Measurements from ENCODE around the gene SPOCD1. TPM values are rescaled to one million over a fixed set of nuclear protein-coding genes. Genes with fewer than 3 reads are reported as not detected.

The SPOCD1 gene
- polyA plus RNA-seq, 1 of the 3 experiments (the other 2 are of a cell fraction) = 10.7 TPM

DNA sequence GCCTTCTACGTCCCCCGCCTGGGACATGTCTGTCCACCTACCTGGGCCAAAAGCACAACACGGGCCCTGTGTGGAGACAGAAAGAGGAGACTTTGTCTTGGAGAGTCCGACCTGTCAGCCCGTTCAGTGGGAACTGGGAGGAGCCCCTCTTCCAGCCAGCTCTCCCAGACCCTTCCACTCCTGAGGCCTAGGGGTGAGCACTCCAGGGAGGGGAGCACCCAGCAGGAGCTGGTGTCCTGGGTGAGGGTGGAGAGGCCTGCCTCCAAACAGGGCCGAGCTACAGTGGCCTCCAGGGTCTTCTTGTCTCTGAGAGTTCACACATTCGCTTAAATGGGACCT, 546 bp downstream of the SPOCD1 start:
- H2AFZ ChIP-seq (ENCODE audit: low read depth) = no peak overlapping the region
- TF ChIP-seq MEF2A (IDR thresholded peaks at IDR 0.05; ENCODE audit: borderline replicate concordance, low read depth) (no peak), RCOR1 (IDR thresholded peaks at IDR 0.05; ENCODE audit: low read length) (no peak), GABPA (IDR thresholded peaks at IDR 0.05; ENCODE audit: low read depth) (no peak), RAD21 (IDR thresholded peaks at IDR 0.05; ENCODE audit: low read length) (no peak), GATA2 (CRISPR knock-in tag; IDR thresholded peaks at IDR 0.05) (no peak)
- TF ChIP-seq, protein P1, sequence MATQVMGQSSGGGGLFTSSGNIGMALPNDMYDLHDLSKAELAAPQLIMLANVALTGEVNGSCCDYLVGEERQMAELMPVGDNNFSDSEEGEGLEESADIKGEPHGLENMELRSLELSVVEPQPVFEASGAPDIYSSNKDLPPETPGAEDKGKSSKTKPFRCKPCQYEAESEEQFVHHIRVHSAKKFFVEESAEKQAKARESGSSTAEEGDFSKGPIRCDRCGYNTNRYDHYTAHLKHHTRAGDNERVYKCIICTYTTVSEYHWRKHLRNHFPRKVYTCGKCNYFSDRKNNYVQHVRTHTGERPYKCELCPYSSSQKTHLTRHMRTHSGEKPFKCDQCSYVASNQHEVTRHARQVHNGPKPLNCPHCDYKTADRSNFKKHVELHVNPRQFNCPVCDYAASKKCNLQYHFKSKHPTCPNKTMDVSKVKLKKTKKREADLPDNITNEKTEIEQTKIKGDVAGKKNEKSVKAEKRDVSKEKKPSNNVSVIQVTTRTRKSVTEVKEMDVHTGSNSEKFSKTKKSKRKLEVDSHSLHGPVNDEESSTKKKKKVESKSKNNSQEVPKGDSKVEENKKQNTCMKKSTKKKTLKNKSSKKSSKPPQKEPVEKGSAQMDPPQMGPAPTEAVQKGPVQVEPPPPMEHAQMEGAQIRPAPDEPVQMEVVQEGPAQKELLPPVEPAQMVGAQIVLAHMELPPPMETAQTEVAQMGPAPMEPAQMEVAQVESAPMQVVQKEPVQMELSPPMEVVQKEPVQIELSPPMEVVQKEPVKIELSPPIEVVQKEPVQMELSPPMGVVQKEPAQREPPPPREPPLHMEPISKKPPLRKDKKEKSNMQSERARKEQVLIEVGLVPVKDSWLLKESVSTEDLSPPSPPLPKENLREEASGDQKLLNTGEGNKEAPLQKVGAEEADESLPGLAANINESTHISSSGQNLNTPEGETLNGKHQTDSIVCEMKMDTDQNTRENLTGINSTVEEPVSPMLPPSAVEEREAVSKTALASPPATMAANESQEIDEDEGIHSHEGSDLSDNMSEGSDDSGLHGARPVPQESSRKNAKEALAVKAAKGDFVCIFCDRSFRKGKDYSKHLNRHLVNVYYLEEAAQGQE (IDR thresholded peaks at IDR 0.05; ENCODE audit: low read depth, low read length) = no peak
- no peaks in the 10 kb centered on the region for H3F3A ChIP-seq (replicated peaks; ENCODE audit: insufficient read depth)
- H3K27me3 ChIP-seq (ENCODE audit: insufficient read depth) = no peaks in the 10 kb centered on the region
- POLR2A ChIA-PET = interaction anchor here (1.1 kb wide), 2 partner anchors 149 to 198 kb away, joined by 3 read pairs; partner anchors contain the start of gene KHDRBS1
- WGBS (ENCODE audit: low lambda C conversion rate) = 97% methylated on average over 5 of the region's 7 CpGs
- H3K27ac ChIP-seq (ENCODE audit: low read depth in 2 of 2, low read length in 1 of 2) = no peak overlapping the region
- CTCF ChIA-PET = interaction anchor here (0.5 to 6.8 kb wide), 7 partner anchors 9 to 150 kb away, joined by 3 to 37 read pairs (median 3); no protein-coding TSS in a partner anchor
- H3K36me3 ChIP-seq (replicated peaks in 1 of 2; ENCODE audit: control insufficient read depth in 1 of 2, insufficient read depth in 2 of 2, low read length in 1 of 2) = no peaks in the 10 kb centered on the region
- no peak overlapping the region for H3K4me2 ChIP-seq
- no peaks in the 10 kb centered on the region for H4K20me1 ChIP-seq (ENCODE audit: insufficient read depth)
- peaks cover 0 to 32% of the 10 kb centered on the region in 2 experiments; a peak in 1 of 4 replicates for H3K4me1 ChIP-seq (ENCODE audit: control insufficient read depth in 1 of 2, insufficient read depth in 2 of 2, low read depth in 1 of 2, low read length in 1 of 2)
- H3K9me2 ChIP-seq = no peaks in the 10 kb centered on the region
- H3K4me3 ChIP-seq (ENCODE audit: low read depth in 2 of 2, low read length in 1 of 2) = no peak overlapping the region
- DNase-seq = no peak
- no peaks in the 10 kb centered on the region for H3K79me2 ChIP-seq (ENCODE audit: insufficient read depth)
- H3K9me3 ChIP-seq = no peaks in the 10 kb centered on the region
- no peak overlapping the region for H3K9ac ChIP-seq

DNA sequence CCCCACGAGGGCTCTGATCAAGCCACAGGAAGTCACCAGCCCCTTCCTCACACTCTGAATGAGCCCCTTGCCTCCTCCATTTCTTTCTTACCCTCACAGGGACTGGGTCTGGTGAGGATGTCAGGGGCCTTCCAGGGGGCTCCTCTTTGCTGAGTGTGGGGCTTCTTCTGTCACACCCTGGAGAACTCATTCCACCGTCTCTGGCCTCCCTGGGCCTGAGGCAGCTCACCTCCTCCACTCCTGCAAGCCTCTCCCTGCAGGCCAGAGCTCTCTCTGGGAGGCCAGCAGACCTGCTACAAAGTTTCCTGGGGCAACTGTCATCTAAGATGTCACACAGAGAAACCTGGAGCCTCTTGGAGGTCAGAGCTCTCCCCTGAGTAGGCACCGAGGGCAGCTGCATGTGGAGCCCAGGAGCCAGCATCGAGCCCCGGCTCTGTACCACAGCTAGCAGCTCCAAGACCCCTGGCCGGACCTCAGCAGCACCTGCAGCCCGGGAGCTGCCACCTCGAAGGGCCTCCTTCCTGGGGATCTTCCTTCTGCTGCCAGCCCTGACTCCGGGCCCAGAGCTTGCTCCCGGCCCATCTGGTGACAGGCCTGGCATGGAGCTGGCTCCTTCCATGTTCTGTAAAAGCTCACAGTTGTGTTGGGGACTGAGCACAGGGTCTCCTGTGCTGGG, 1.1 kb downstream of the SPOCD1 start:
- H3K9me3 ChIP-seq = no peaks in the 10 kb centered on the region
- peak overlapping the region in 1 of 2 experiments; percentile 73; a peak in 2 of 4 replicates for H3K27ac ChIP-seq (ENCODE audit: low read depth in 2 of 2, low read length in 1 of 2)
- H2AFZ ChIP-seq (ENCODE audit: low read depth) = no peak overlapping the region
- H3K27me3 ChIP-seq (ENCODE audit: insufficient read depth) = no peaks in the 10 kb centered on the region
- no peak for DNase-seq
- H3F3A ChIP-seq (replicated peaks; ENCODE audit: insufficient read depth) = no peaks in the 10 kb centered on the region
- no peaks in the 10 kb centered on the region for H3K9me2 ChIP-seq
- no peak overlapping the region for H3K9ac ChIP-seq
- 86% methylated on average over 1 of the region's 10 CpGs for WGBS (ENCODE audit: low lambda C conversion rate)
- ChIA-PET POLR2A (interaction anchor here (1.1 kb wide), 2 partner anchors 150 to 199 kb away, joined by 3 read pairs; partner anchors contain the start of gene KHDRBS1), CTCF (interaction anchor here (0.6 to 6.8 kb wide), 10 partner anchors 9 to 189 kb away, joined by 3 to 37 read pairs (median 3); no protein-coding TSS in a partner anchor)
- no peaks in the 10 kb centered on the region for H3K79me2 ChIP-seq (ENCODE audit: insufficient read depth)
- H3K36me3 ChIP-seq (replicated peaks in 1 of 2; ENCODE audit: control insufficient read depth in 1 of 2, insufficient read depth in 2 of 2, low read length in 1 of 2) = no peaks in the 10 kb centered on the region
- no peak overlapping the region for H3K4me2 ChIP-seq
- H4K20me1 ChIP-seq (ENCODE audit: insufficient read depth) = no peaks in the 10 kb centered on the region
- TF ChIP-seq, protein P2, sequence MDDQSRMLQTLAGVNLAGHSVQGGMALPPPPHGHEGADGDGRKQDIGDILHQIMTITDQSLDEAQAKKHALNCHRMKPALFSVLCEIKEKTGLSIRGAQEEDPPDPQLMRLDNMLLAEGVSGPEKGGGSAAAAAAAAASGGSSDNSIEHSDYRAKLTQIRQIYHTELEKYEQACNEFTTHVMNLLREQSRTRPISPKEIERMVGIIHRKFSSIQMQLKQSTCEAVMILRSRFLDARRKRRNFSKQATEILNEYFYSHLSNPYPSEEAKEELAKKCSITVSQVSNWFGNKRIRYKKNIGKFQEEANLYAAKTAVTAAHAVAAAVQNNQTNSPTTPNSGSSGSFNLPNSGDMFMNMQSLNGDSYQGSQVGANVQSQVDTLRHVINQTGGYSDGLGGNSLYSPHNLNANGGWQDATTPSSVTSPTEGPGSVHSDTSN (IDR thresholded peaks at IDR 0.05) = no peak
- peaks cover 0 to 32% of the 10 kb centered on the region in 2 experiments; a peak in 1 of 4 replicates for H3K4me1 ChIP-seq (ENCODE audit: control insufficient read depth in 1 of 2, insufficient read depth in 2 of 2, low read depth in 1 of 2, low read length in 1 of 2)
- no peak overlapping the region for H3K4me3 ChIP-seq (ENCODE audit: low read depth in 2 of 2, low read length in 1 of 2)

Measured in SK-N-SH (cell line).